Renal cortex interstitium (tissue), 11 donors: ENCODE measurements around the gene SLCO3A1. TPM values are rescaled to one million over a fixed set of nuclear protein-coding genes. Genes with fewer than 3 reads are reported as not detected.
"Not testable (repeated sequence)": the region's sequence is repeated elsewhere in the genome, so short reads cannot be mapped to it uniquely, and the experiment has no call there.

Experiments used
- DNase-seq, 11 donors: peaks; one replicate each; pipeline ENCODE4 v3.0.0-alpha.2; 2013; ENCODE audit warnings: low read depth in 9 of 11, low spot score in 4 of 11; ENCODE audit errors: extremely low read depth in 1 of 11
- polyA plus RNA-seq, 3 donors: library from polyadenylated mRNA; unstranded; fragments of 120-200 nt; gene quantifications; one replicate each; pipeline ENCODE4 v1.2.1, GENCODE V29; 2013; ENCODE audit not compliant: insufficient read length in 3 of 3

SLCO3A1 gene
- polyA plus RNA-seq, 3 donors, result 10.5 to 12.0 (median 11.1) TPM

DNA sequence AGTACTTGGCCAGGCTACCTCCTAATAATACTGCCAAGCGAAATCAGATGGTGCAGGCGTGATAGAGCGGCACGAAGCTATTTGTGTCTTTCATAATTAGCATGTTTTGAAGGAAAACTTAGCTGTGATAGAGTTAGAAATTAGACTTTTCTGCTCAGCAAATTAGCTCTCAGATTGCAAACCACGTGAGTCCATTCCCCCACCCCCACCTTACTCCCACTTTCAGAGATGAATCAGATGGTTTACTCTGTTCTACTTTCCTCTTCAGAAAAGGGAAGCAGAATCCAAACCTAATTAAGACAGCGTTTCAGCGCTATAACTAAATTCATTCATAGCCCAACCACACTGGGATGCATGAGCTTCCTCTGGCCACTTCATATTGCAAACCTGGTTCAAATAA is 214.6 kb downstream of the SLCO3A1 start:
- no peak for DNase-seq

DNA sequence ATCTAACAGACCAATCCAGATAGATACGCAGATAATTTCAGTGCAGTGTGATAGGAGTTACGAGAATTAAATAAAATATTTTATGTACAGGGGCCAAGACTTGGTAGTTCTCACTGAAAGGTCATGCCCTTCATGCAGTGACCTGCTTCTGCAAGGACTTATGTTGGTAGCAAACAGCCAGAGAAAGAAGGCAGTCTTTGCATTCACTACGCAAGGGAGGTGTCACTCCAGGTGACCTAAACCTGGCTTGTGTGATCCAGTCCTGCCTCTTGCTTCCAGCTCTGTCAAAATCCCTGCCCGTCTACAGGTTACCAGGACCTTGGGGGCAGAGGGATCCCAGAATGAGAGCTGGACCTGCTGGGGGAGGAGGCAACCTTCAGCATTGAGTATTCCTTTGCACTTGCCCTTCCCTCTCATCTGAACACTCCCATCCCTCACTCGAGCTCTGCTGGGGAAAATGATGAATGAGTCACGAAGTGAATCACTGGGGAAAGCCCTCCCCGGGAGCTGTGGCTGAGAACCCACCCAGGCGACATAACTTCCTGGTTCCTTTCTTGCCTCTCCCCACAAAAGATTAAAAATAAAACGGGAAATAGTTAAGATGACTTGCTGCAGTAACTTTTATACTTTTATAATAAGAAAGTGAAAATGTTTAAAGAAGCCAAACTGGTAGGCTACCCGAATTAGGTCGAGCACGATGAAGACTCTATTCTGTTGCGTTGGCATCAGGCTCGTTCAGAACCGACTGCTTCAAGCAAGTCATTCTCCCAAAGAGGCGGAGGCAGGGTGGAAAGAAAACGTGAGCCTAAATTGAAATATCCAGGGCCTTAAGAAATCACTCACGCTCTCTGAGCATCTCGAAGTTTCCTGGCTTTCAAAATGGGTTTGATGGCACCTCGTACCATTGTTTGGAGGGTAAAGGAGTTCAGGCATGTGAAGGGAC is 216.1 kb downstream of the SLCO3A1 start:
- DNase-seq, result no peak

DNA sequence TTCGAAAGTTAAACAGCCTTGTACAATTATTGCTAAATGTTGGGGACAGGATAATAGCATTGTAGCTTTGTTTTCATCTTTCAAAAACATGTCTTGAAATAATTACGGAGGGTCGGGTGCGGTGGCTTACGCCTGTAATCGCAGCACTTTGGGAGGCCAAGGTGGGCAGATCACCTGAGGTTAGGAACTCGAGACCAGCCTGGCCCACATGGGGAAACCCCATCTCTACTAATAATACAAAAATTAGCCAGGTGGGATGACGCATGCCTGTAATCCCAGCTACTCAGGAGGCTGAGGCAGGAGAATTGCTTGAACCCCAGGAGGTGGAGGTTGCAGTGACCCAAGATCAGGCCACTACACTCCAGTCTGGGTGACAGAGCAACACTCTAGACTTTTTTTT is 216.7 kb downstream of the SLCO3A1 start:
- not testable (repeated sequence) for DNase-seq

DNA sequence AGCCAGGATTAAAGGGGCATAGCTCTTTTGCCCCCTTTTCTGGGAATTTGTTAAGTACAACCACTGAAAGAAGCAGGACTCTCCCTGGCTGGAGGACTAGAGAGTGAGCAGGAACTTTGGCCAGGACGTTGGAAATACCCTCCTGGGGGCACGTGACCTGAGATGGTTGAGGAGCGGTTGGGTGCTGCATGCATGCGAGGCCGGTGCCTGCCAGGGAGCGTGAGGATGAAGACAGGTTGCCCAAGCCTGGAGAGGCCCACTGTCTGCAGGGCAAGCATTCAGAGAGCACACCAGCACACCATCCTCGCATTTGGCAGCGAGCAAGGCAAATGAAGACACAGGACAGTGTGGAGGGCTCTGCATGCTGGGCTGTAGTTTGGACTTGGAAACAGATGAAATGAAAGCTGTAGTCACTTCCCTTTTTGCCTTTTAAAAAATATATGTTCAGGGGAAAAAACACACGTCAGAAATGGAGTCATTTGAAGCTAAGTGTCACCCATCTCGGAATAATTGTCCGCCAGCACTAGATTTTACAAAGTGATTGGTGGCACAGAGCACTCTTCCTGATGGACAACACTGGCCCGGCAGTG is 217.6 kb downstream of the SLCO3A1 start:
- DNase-seq, result no peak

DNA sequence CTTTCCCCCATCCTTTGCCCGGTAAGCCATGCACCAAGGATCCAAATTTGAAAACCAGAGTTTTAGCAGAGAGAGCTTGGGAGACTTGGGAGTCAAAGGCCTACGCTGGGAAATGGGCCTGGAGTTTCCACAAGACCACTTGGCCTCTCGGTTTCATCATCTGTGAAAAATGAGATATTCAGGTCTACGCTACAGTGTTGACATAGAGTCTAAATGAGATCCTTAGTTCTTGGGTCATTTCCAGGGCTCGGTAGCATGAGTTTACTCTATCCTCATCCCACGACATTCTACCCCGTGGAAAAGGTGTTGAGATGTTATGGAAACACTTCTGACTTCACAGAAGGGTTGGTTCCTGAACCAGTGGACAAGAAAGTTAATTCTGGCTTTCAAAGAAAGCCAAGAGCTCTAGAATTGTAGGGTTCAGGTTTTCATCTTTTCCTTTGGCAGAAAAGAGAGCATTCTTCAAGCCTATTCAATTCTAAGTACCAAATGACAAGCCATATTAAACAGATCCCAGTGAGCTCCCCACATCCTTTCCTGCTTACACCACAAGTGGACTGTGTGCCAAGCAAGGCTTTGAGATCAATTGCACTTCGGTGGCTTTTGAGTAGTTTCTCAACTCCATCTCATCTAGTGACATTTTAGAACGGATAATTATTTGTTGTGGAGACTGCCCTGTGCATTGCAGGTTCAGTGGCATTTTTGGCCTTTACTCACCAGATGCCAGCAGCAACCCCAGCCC is 219.7 kb downstream of the SLCO3A1 start:
- DNase-seq, result no peak

DNA sequence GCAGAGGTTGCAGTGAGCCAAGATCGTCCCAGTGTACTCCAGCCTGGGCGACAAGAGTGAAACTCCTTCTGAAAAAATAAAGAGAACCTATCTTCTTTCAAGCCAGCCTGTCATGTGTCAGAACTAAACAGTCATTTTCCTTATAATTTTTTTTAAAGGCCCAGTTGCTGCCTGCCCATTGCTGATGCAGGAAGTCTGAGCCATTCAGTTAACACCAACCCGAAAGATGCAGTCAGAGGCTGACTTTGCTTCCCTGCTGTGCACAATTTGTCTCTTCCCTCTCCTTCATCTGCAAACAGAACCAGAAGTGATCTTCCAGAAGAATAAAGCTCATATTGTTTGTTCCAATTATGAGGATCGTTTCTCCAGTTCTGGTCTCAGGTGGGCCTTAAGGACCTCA is 220.6 kb downstream of the SLCO3A1 start:
- no peak for DNase-seq

DNA sequence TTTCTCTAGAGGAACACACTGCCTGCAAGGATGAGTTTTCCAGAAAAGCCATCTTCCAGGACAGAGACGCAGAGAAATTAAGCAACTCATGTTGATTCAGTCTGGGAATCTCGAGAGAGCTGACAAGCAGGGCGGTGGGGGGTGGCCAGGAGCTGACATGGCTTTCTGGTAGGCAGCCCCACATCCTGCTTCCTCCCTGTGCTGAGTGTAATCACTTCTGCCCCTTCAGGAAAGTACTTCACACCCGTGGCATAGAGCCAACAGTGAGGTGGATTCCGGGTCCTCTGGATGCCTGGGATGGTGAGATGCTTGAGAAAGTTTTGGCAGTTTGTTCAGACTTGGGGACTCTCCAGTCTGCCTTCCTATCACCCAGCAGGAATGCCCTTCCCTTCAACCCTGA is 221.1 kb downstream of the SLCO3A1 start:
- DNase-seq, result no peak

DNA sequence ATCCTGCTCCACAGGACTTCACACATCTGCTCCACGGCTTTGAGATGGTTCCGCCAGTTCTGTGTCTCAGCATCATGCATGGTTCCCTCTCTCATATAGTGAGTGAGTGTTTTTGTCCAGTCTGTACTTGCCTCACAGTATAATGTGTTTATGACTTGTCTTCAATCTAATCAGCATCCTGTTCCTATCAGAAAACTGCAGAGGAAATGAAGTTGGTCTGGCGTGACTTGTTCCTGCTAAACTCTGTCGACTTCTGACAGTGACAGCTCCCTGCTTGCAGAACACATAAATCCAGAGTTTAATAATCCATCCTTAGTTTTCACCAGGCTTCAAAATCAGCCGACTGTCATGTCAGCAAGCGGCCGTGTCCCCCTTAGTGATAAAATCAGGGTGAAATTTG is 222.3 kb downstream of the SLCO3A1 start:
- peak in 4 of 11 donors; percentile 22 to 46 (median 32) for DNase-seq

DNA sequence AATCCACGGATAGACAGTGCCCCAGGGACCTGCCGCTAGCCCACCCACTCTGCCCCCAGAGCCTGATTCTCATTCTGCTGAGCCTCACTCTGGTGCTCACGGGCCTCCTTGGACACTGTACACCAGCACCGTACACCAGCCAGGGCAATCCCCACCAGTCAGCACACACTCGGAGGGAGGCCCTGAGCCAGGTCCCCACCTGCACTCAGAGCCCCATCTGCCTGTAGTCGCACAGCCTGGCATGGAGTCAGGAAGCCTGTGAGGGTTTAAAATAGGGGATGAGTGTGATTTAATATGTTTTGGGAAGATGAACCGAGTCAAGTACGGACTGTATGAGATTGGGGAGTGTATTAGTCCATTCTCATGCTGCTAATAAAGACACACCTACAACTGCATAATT is 223.0 kb downstream of the SLCO3A1 start:
- no peak for DNase-seq

DNA sequence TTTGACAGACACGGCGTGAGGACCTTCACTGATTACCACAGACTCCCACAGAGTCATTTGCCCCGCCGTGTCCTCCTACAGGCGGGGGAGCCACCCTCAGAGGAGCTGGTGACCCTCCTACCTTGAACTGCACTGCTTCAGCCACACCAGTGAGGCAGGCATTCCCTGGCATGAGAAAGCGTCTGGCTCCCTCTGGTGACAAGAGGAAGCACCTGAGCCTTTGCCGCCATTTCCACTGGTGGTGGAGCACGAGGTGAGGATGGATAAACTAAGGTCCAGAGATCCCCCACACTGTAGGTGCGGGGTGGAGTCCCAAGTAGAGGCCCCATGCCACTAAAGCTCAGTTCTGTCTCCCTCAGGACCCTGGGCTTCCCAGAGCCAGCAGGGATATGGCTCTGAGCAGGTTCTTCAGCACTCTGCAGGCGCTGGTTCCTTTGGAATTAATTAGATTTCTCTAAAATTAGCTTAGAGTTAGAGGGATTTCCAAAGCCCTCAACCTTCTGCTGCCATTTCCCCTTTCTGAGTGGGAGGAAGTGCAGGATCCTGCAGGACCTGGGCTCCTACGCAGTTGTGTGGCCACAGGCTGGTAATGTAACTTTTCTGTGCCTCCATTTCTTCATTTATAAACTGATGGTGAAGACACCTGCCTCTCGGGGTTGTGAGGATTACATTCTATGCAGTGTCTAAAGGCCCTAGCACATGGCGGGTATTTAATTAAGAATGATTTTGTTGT is 224.0 kb downstream of the SLCO3A1 start:
- DNase-seq, result peak in 9 of 11 donors; percentile 42 to 75 (median 55)

DNA sequence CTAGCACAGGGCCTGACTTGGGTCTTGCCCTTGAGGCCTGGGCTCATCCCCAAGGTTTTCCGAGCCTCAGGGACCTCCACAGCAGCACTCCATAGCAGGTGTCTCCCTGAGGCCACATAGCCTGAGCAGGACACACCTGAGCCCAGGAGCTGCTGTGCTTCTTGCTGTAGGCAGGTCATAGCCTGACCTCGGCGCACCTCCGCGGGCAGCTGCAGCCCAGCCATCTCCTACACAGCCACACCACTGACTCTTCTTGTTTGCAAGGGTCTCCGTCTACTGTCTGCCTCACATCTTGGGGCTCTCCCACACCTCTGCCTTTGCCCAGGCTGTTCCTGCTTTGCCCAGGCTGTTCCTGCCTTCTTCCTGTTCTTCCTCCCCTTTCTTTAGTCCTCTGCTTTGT is 224.8 kb downstream of the SLCO3A1 start:
- DNase-seq, result no peak

DNA sequence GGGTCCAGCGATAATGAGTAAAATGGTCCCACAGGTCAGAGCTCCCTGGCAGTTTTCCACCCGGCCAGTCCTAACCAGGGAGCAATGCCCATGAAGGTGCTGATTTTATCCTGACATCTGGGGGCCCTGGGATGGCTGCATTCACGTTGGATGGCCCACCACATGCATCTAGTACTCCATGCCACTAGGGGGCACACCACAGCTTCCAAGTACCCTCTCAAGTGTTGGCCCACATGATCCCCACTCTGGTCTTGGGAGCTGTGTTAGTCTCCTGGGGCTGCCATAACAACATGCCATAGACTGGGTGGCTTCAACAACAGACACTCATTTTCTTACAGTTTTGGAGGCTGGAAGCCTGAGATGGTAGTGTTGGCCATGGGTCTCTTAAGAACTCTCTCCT is 225.5 kb downstream of the SLCO3A1 start:
- DNase-seq, result no peak

DNA sequence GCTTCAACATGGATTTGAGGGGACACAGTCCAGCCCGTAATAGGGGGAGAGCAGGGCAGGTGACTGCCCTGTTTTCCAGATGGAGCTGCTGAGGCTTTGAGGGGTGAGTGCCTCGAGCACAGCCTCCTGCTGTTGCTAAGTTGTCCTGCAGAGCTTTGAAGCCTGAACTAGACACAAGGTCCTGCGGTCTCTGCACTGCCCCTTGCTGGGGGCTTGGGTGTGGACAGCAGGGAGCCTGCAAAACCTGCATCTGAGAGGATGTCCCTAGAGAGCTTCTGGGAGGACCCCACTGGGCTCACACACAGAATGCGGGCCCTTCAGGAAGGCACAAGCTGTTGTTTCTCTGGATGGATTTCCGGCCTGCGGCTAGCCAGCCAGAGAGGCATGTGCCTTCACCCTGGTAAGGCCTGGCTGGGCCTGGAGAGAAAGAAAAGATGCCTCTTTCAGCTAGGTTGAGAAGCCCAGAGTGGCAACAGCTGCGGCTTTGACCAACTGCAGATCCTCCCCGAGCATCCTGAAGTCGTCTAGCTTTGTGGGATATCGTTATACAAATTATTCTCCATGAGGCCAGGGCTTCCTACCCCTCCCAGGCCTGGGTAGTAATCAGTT is 226.2 kb downstream of the SLCO3A1 start:
- DNase-seq, result no peak

DNA sequence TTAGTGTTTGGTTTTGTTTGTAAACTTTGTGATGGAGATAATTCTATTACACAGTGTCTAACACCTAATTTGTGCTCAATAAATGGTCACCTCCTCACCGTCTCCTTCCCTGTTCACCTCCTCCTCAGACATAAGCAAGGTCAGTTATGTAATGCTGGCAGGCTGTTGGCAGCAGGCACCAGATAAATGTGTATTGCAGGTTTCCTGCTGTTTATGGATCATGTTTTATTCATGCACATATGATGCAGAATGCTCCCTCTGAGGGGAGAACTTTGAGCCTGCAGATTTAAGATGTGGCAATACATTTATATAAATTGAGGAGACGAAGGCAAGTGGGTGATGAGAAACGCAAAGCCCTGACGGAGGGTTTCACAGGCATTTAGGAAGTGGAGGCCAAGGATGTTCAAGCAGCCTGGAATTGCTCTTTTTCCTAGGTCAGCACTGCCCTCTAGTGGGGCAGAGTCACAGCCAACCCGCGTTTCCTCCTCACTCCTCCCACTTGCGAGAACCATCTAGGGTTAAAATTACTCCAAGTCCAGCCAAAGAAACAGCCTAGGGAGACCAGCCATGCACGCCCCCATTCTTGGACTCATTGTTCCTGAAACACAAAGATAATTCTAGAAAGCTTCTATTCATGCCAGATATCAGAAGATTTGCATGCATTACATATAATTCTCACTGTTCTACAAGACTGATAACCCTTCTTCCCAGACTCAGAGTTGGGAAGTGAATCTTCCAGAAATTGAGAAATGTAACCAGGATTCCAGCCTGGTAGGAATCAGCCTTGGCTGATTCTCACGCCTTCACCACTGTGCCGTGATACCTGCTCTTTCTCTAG is 228.7 kb downstream of the SLCO3A1 start:
- DNase-seq, result peak in 9 of 11 donors; percentile 59 to 82 (median 66)

DNA sequence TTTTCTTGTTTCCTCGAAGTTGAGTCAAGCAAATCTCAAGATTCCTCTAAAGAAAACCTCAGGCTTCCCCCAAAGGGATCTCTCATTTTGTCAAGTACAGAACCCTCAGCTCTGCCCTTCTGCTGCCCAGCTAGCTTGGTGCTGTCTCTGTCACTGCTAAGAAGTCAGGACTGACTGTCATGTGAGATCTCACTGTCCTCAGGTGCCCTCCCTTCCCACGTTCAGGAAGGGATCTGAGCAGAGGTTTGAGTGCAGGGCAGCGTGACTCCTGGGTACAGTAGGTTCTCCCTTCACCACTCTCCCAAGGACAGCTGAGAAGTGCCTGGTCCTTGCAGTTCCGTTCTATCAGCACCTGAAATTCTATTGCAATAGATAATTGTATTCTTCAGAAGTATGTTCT is 229.7 kb downstream of the SLCO3A1 start:
- no peak for DNase-seq

DNA sequence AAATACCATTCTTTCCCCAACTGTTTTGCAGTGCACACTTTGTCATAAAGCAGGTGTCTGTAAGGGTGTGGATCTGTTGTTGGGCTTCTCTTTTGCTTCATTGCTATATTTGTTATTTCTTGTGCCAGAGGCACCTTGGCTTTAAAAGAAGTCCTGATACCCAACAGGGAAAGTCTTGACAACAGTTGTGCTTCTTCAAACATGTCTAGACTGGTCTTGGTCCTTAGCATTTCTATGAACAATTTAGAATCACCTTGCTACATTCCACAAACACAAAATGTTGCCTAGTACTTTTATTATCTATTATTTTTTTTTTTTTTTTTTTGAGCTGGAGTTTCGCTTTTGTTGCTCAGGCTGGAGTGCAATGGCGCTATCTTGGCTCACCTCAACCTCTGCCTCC is 233.7 kb downstream of the SLCO3A1 start:
- no peak for DNase-seq

DNA sequence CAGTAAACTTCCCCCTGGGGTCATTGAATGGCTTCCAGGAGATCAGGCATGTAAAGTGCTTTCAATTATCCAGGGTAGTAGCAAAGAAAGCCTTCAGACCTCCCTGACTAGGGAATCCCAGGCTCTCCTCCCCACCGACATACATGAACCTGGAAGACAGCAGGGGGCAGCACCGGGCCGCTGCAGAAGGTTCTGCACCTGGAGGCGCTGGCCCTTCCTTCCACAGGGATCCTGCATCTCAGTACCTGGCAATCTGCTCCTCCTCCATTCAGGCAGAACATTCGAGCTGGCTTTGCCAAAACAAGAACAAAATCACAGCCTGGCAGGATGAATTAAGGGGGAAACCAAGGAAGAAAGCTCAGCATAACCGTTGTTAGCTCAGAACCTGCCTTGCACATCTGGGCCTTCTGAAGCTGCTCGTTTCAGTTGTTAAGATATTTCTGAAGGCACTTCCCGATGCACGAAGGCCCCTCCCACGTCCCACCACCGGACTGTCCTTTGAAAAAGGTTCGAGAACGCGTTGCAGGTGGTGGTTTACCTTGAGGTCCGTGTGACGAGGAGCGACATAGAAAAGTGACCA is 237.7 kb downstream of the SLCO3A1 start:
- DNase-seq, result peak in 4 of 11 donors; percentile 40 to 53 (median 47)
